ENCODE data around the gene PRX. TPM values are rescaled to one million over a fixed set of nuclear protein-coding genes. Genes with fewer than 3 reads are reported as not detected.
"Not testable (repeated sequence)": the region's sequence is repeated elsewhere in the genome, so short reads cannot be mapped to it uniquely, and the experiment has no call there.

The PRX gene
- total RNA-seq, 3 donors from 2014 or later = 1.1 to 6.8 (median 1.7) TPM

DNA sequence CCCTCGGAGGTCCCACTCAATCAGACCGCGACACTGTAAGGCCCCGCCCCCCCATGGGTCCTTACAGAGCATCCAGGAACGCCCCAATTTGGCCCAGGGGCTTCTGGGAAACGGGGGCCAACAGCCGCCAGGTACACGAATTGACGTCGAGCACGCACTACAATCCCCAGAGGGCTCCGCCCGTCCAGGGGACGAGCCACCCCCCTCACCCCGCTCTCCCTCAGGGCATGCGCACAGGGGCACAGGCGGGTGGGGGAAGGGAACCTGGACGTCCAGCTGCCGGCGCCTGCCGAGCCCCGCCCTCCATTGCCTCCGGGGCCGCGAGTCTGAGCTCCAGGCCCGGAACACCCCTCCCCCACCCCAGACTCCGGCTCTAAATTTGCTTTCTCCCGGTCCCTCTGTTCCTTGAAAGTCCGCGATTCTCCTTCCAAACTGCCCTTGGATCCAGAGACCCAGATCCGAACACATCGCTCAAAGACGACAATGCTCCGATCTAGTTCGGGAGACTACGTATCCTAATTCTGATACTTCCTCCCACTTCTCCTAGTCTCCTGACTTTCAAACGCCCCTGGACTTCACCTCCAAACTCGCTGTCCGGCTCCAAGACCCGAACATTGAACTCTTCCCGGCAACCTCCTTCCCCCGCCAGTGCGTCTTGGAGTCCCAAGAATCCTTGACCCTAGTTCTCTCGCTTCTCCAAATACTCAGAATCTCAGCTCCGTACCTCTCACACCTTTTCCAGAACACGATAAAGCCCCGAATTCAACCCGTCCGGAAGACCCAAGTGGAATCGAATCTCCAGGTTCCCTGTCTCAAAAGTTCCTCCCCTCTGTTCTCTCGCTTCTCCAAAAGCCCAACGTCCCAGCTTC is 30.2 kb upstream of the PRX start:
- ATAC-seq = peak; percentile 86
- intact Hi-C loops (cut with DNase I, micrococcal nuclease) = no loop called here
- H3K4me1 ChIP-seq (ENCODE audit: low read depth) = peaks cover 12% of the 10 kb centered on the region
- peaks cover 5% of the 10 kb centered on the region for H3K36me3 ChIP-seq (ENCODE audit: low read depth)
- H3K4me3 ChIP-seq = peak overlapping the region; percentile 85
- DNase-seq = peak; percentile 100
- TF ChIP-seq, protein P1, sequence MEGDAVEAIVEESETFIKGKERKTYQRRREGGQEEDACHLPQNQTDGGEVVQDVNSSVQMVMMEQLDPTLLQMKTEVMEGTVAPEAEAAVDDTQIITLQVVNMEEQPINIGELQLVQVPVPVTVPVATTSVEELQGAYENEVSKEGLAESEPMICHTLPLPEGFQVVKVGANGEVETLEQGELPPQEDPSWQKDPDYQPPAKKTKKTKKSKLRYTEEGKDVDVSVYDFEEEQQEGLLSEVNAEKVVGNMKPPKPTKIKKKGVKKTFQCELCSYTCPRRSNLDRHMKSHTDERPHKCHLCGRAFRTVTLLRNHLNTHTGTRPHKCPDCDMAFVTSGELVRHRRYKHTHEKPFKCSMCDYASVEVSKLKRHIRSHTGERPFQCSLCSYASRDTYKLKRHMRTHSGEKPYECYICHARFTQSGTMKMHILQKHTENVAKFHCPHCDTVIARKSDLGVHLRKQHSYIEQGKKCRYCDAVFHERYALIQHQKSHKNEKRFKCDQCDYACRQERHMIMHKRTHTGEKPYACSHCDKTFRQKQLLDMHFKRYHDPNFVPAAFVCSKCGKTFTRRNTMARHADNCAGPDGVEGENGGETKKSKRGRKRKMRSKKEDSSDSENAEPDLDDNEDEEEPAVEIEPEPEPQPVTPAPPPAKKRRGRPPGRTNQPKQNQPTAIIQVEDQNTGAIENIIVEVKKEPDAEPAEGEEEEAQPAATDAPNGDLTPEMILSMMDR (IDR thresholded peaks at IDR 0.05) = no peak
- H3K9me3 ChIP-seq = no peaks in the 10 kb centered on the region

DNA sequence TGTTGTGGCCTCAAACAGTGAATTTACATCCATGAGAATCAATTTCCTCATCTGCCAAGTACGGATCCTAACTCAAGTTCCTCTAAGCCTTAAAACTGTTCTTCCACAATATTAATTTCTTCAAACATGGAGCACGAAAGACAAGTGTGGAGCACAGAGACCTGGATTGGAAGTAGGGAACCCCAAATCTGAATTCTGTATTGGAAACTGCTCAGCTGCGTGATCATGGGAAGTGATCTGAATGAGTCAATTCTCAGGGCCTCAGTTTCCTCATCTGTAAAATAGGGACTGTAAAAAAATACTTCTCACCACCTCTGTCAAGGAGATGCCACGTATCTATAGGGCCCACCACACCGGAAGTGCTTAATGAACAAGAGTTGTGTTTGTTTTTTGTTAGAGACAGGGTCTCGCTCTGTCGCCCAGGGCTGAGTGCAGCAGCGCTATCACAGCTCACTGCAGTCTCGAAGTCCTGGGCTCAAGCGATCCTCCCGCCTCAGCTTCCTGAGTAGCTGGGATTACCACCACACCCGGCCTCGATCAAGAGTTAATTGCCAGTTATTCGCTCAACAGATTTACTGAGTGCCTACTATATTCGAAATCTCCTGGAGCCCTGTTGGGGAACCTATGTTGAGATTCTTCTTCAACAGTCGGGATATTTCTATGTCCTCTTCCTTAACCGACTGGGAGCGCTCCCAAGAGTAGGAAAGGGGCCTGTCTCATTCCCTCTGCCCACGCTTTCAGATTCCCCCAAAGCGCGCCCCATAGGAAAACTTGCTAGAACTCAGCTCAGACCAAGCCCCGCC is 29.4 kb upstream of the PRX start:
- Histone ChIP-seq H3K36me3 (ENCODE audit: low read depth) (peaks cover 5% of the 10 kb centered on the region), H3K4me3 (peak overlapping the region; percentile 85)
- intact Hi-C loops (cut with DNase I, micrococcal nuclease) = no loop called here

GRCh38 chr19:40441719-40442253 is 28.6 kb upstream of the PRX start:
- Histone ChIP-seq H3K4me1 (ENCODE audit: low read depth) (peaks cover 12% of the 10 kb centered on the region), H3K36me3 (ENCODE audit: low read depth) (peaks cover 5% of the 10 kb centered on the region), H3K9me3 (no peaks in the 10 kb centered on the region), H3K4me3 (no peak overlapping the region)
- intact Hi-C loops (cut with DNase I, micrococcal nuclease) = no loop called here
- TF ChIP-seq, protein P1 (IDR thresholded peaks at IDR 0.05) = no peak
- ATAC-seq (no peak), DNase-seq (peak in 1 of 3 donors; percentile 23)

More for the DNA sequence above, 29.4 kb upstream of the PRX start:
- H3K9me3 ChIP-seq = no peaks in the 10 kb centered on the region
- DNase-seq (no peak), ATAC-seq (no peak)
- H3K4me1 ChIP-seq (ENCODE audit: low read depth) = peaks cover 12% of the 10 kb centered on the region
- TF ChIP-seq, protein P1 (IDR thresholded peaks at IDR 0.05) = no peak

GRCh38 chr19:40438284-40438683 is 25.1 kb upstream of the PRX start:
- intact Hi-C loops (cut with DNase I, micrococcal nuclease) = no loop called here
- no peaks in the 10 kb centered on the region for H3K9me3 ChIP-seq
- TF ChIP-seq, protein P1 (IDR thresholded peaks at IDR 0.05) = no peak
- H3K36me3 ChIP-seq (ENCODE audit: low read depth) = peaks cover 4% of the 10 kb centered on the region
- peaks cover 14% of the 10 kb centered on the region for H3K4me1 ChIP-seq (ENCODE audit: low read depth)
- no peak for ATAC-seq
- H3K4me3 ChIP-seq = no peak overlapping the region
- no peak for DNase-seq

DNA sequence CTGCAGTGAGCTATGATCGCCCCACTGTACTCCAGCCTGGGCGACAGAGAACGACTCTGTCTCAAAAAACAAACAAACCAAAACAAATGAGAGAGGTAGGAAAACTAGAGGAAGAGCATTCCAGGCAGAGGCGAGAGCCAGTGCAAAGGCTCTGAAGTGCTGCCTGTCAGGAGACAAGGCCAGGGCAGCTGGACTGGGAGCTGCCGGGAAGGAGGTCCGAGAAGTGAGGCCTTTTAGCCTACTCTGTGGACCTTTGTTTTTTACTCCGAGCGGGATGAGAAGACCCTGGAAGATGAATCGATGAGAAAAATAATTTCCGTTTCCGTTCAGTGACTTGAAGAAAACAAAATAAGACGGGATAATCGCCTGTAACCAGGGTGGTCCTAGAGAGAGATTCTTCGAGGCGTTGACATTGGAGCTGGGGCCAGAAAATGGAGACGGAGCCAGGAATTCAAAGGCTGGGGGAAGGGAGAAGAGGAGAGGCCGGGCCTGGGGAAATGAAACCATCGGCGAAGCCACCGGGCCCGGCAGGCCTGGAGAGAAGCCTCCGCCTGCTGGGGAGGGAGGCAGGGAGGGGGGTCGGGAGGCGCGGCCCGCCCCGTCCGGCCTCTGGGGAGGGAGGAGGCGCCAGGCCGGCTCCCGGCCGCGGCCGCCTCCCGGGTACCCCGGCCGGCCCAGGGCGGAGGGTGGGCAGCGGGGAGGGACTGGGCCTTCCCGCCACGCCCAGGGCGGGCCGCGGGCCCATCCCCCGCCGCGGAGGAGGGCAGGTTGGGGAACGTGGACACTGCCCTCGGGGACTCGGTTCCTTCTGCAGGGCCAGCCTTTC is 20.4 kb upstream of the PRX start:
- peak overlapping the region; percentile 19 for H3K4me3 ChIP-seq
- peaks cover 19% of the 10 kb centered on the region for H3K4me1 ChIP-seq (ENCODE audit: low read depth)
- DNase-seq = peak; percentile 90 to 95 (median 93)
- TF ChIP-seq, protein P1 (IDR thresholded peaks at IDR 0.05) = no peak
- no peaks in the 10 kb centered on the region for H3K36me3 ChIP-seq (ENCODE audit: low read depth)
- no peaks in the 10 kb centered on the region for H3K9me3 ChIP-seq
- intact Hi-C loops (cut with DNase I, micrococcal nuclease) = no loop called here
- ATAC-seq = peak; percentile 97

DNA sequence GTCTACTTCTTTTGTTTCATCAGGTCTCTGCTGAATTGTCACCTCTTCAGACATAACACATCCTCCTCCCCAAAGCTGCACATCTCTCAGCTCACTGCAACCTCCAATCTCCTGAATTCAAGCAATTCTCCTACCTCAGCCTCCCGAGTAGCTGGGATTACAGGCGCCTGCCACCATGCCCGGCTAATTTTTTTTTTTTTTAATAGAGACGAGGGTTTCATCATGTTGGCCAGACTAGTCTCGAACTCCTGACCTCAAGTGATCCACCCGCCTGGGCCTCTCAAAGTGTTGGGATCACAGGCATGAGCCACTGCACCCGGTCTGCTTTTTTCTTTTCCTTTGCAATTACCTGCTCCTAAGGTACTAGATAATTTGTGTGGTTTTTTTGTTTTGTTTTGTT is 19.6 kb upstream of the PRX start:
- ATAC-seq; H3K4me3 ChIP-seq; H3K36me3 ChIP-seq (ENCODE audit: low read depth); intact Hi-C loops (cut with DNase I, micrococcal nuclease); DNase-seq; H3K9me3 ChIP-seq: not testable (repeated sequence)
- H3K4me1 ChIP-seq (ENCODE audit: low read depth) = peaks cover 19% of the 10 kb centered on the region

All from mucosa of descending colon (tissue), 3 donors.